ENCODE measurements around the gene SORL1. TPM values are rescaled to one million over a fixed set of nuclear protein-coding genes. Genes with fewer than 3 reads are reported as not detected.

The SORL1 gene
- total and polyA plus RNA-seq, 2 experiments from 2014 or later, result 0.26 to 0.54 TPM

- TF ChIP-seq EZH2 (IDR thresholded peaks at IDR 0.05; ENCODE audit: insufficient read depth, poor library complexity, severe bottlenecking), result no peak
- no peak for TF ChIP-seq EZH2phosphoT487 (IDR thresholded peaks at IDR 0.05; ENCODE audit: insufficient read depth, low read depth)
- H3K27ac ChIP-seq, result no peak overlapping the region
- in situ Hi-C loops (cut with MboI), result no loop called here
These were observed 70.2 kb downstream of the SORL1 start for GRCh38 chr11:121522043-121522941.

DNA sequence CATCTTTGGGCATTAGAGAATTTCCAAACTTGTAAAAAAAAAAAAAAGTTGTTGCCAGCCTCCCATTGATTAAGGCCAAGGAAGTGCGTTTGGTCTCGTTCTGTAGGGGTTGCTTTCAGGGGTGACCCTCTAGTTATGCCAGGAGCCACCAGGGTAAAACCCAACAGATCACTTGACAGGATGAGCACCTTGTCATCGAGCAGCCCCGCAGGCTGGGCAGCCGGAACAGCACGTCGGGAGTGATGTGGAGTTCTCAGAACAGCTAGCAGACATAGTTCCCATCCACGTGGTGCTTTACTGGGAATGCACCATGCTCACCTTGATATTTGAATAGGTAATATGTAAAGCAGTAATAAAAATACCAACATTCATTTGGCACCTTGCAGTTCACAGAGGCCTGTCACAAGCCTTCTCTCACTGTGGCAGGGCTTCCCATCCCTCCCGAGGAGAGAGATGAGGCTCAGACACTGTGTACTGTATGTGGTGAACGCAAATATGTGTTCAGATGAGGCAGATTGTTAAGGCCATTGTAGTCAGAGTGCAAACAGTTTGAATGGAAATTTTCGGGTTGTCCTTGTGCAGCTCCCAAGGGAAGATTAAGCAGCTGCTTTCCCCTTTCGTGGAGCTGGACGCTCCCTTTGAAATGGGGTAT is 71.6 kb downstream of the SORL1 start:
- Histone ChIP-seq H3K4me1 (ENCODE audit: insufficient read depth) (peaks cover 16% of the 10 kb centered on the region), H3K9me3 (ENCODE audit: low read depth) (no peaks in the 10 kb centered on the region), H2AFZ (no peak overlapping the region), H3K27ac (no peak overlapping the region), H3K4me3 (no peak overlapping the region), H3K27me3 (replicated peaks; ENCODE audit: insufficient read depth) (0 out of 2 replicates have a peak, but pooled peaks cover 8% of the 10 kb centered on the region), H3F3A (ENCODE audit: insufficient read depth) (peaks cover 18% of the 10 kb centered on the region), H4K20me1 (ENCODE audit: insufficient read depth) (no peaks in the 10 kb centered on the region), H3K79me2 (ENCODE audit: insufficient read depth) (no peaks in the 10 kb centered on the region), H3K4me2 (ENCODE audit: unreplicated experiment) (no peak overlapping the region), H3K36me3 (ENCODE audit: low read depth) (no peaks in the 10 kb centered on the region), H3K9ac (no peak overlapping the region), H3K9me2 (ENCODE audit: insufficient read depth) (no peaks in the 10 kb centered on the region)
- WGBS, 2 experiments (ENCODE audit: low coverage in 1 of 2, low lambda C conversion rate in 2 of 2, missing lambda C conversion rate in 2 of 2), result 60 to 67% methylated on average over 13 of the region's 13 CpGs
- no peak for DNase-seq
- no peak for TF ChIP-seq EZH2 (IDR thresholded peaks at IDR 0.05; ENCODE audit: insufficient read depth, poor library complexity, severe bottlenecking)
- TF ChIP-seq EZH2phosphoT487 (IDR thresholded peaks at IDR 0.05; ENCODE audit: insufficient read depth, low read depth), result no peak
- in situ Hi-C loops (cut with MboI), result no loop called here

More at GRCh38 chr11:121522043-121522941, 70.2 kb downstream of the SORL1 start:
- Histone ChIP-seq H3K9me2 (ENCODE audit: insufficient read depth) (no peaks in the 10 kb centered on the region), H3K9me3 (ENCODE audit: low read depth) (no peaks in the 10 kb centered on the region), H3K4me2 (ENCODE audit: unreplicated experiment) (no peak overlapping the region), H3K27me3 (replicated peaks; ENCODE audit: insufficient read depth) (peaks cover 9% of the 10 kb centered on the region), H4K20me1 (ENCODE audit: insufficient read depth) (no peaks in the 10 kb centered on the region), H3F3A (ENCODE audit: insufficient read depth) (peaks cover 18% of the 10 kb centered on the region), H3K4me1 (ENCODE audit: insufficient read depth) (peaks cover 16% of the 10 kb centered on the region), H3K4me3 (no peak overlapping the region), H3K36me3 (ENCODE audit: low read depth) (no peaks in the 10 kb centered on the region), H3K79me2 (ENCODE audit: insufficient read depth) (no peaks in the 10 kb centered on the region), H2AFZ (no peak overlapping the region), H3K9ac (no peak overlapping the region)
- no peak for DNase-seq
- WGBS, 2 experiments (ENCODE audit: low coverage in 1 of 2, low lambda C conversion rate in 2 of 2, missing lambda C conversion rate in 2 of 2), result 88% methylated on average over 11 of the region's 11 CpGs

GRCh38 chr11:121524233-121524631 is 72.1 kb downstream of the SORL1 start:
- Histone ChIP-seq H3K4me1 (ENCODE audit: insufficient read depth) (peaks cover 16% of the 10 kb centered on the region), H3K79me2 (ENCODE audit: insufficient read depth) (no peaks in the 10 kb centered on the region), H3K27me3 (replicated peaks; ENCODE audit: insufficient read depth) (0 out of 2 replicates have a peak, but pooled peaks cover 8% of the 10 kb centered on the region), H3K4me2 (ENCODE audit: unreplicated experiment) (no peak overlapping the region), H3K36me3 (ENCODE audit: low read depth) (no peaks in the 10 kb centered on the region), H3K9me2 (ENCODE audit: insufficient read depth) (no peaks in the 10 kb centered on the region), H3F3A (ENCODE audit: insufficient read depth) (peaks cover 18% of the 10 kb centered on the region), H3K27ac (no peak overlapping the region), H3K9ac (no peak overlapping the region), H3K9me3 (ENCODE audit: low read depth) (no peaks in the 10 kb centered on the region), H2AFZ (no peak overlapping the region), H3K4me3 (no peak overlapping the region), H4K20me1 (ENCODE audit: insufficient read depth) (no peaks in the 10 kb centered on the region)
- TF ChIP-seq EZH2 (IDR thresholded peaks at IDR 0.05; ENCODE audit: insufficient read depth, poor library complexity, severe bottlenecking) (no peak), EZH2phosphoT487 (IDR thresholded peaks at IDR 0.05; ENCODE audit: insufficient read depth, low read depth) (no peak)
- in situ Hi-C loops (cut with MboI), result no loop called here
- 17 to 20% methylated on average over 4 of the region's 4 CpGs for WGBS, 2 experiments (ENCODE audit: low coverage in 1 of 2, low lambda C conversion rate in 2 of 2, missing lambda C conversion rate in 2 of 2)
- no peak for DNase-seq

- DNase-seq, result no peak
- Histone ChIP-seq H3F3A (ENCODE audit: insufficient read depth) (peaks cover 9% of the 10 kb centered on the region), H3K36me3 (ENCODE audit: low read depth) (no peaks in the 10 kb centered on the region), H3K4me1 (ENCODE audit: insufficient read depth) (peaks cover 16% of the 10 kb centered on the region), H3K4me2 (ENCODE audit: unreplicated experiment) (no peak overlapping the region), H2AFZ (no peak overlapping the region), H3K79me2 (ENCODE audit: insufficient read depth) (no peaks in the 10 kb centered on the region), H3K4me3 (no peak overlapping the region), H3K27ac (no peak overlapping the region), H3K9me2 (ENCODE audit: insufficient read depth) (no peaks in the 10 kb centered on the region), H4K20me1 (ENCODE audit: insufficient read depth) (no peaks in the 10 kb centered on the region), H3K9ac (no peak overlapping the region), H3K27me3 (replicated peaks; ENCODE audit: insufficient read depth) (0 out of 2 replicates have a peak, but pooled peaks cover 8% of the 10 kb centered on the region), H3K9me3 (ENCODE audit: low read depth) (no peaks in the 10 kb centered on the region)
- TF ChIP-seq EZH2 (IDR thresholded peaks at IDR 0.05; ENCODE audit: insufficient read depth, poor library complexity, severe bottlenecking) (no peak), EZH2phosphoT487 (IDR thresholded peaks at IDR 0.05; ENCODE audit: insufficient read depth, low read depth) (no peak)
- in situ Hi-C loops (cut with MboI), result no loop called here
These were observed 73.3 kb downstream of the SORL1 start for GRCh38 chr11:121525376-121525775.

Measured in GM23248 (cell line).